SHP77 treated with DMSO at 0.1 percent for 48 hours (cell line): Measurements from ENCODE around the gene LPP.
A peak's percentile ranks its signal among the peaks of the same experiment; 100 is the strongest.

Experiments used
- DNase-seq: peaks from one replicate; lab custom pipeline; 2025; lab: John Stamatoyannopoulos, UW

The LPP gene

DNA sequence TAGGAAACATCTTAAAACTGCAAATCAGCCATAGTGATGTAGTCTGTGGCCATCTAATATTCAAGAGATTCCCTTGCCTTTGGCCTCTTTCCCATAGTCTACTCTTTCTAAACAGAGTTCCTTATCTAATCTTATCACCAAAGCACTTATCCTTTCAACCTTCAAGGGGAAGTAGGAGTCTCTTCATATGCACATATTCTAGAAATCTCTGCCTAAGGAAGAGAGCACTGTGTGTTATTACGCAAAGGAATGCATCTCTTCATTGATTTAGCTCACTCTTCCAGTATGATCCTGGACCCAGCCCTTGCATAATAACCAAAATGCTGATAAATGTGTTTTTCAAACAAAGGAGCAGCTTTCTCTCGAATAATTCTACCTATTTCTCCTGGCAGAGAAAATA lies 764.1 kb downstream of the LPP start:
- no peak for DNase-seq

GRCh38 chr3:188923671-188924070 lies 769.7 kb downstream of the LPP start:
- no peak for DNase-seq

DNA sequence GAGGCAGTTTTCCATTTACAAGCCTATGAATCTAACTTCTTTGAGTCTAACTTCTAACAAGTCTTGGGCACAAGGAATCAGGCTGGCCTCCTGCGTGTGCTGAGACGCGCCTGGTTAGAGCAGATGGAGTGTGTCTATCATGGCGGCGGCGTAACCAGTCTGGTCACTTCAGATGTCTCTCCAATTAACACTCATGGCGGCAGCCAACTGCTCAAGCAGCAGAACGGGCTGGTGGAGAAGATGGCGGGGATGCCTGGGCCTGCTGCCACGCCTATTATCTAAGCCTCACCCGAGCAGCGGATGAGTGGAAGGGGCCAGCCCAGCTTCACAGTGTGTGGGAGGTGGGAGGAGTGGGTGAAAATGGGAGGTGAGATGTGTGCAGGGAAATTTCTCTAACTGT lies 771.4 kb downstream of the LPP start:
- DNase-seq, result no peak

GRCh38 chr3:188926111-188926510 lies 772.2 kb downstream of the LPP start:
- DNase-seq, result no peak

DNA sequence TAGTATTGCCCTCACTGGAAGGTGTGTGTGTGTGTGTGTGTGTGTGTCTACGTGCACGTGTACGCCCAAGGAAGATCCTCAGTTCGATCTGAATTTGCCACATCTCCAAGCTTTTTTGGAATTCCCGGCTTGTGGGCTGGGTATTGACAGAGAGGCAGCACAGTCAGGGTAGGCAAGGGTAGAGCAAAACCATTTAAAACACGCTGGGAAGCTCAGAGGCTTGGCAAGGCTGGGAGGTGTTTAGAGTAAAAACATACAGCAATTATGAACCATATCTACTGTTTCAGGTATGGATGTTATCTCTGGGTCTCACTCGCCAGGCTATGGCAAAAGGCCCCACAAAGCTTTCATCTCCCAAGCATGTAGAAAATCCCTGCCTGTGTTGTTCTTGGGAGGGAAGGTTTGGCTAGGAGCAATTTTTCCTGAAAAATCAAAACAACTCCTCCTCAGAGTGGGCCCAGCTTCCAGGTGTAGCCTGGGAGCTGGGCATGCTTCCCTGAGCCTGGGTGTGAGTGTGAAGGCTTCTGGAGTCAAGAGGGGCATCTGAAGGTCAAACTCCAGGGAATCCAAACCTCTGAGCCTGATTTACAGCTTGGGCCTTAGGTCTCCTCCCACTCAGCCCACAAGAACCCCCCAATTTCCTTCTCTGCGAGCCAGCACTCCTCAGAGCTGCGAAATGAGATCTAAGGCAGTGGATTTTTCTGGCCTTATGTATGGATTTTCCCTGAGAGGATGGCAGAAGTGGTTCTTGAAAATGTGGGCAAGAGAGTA lies 773.0 kb downstream of the LPP start:
- DNase-seq, result no peak

DNA sequence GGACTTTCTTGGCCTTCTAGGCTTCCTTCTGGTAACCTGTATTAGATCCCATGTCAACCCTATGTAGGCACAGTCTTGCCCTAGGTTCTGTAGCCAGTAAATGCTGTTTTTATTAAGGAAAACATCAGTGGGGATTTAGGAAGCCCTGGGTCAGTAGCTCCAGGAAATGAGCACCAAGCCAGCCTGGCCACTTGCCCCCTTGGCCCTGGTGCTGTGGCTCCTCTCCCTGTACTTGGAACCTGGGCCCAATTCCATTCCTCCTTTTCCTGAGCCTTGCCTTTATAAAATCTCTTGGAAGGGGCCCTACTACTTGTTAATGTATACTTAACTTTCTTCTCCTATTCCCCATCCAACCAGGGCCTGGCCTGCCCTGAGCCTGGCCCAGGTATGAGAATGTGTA lies 774.0 kb downstream of the LPP start:
- DNase-seq, result no peak

GRCh38 chr3:188929137-188929536 lies 775.2 kb downstream of the LPP start:
- DNase-seq, result peak; percentile 25

DNA sequence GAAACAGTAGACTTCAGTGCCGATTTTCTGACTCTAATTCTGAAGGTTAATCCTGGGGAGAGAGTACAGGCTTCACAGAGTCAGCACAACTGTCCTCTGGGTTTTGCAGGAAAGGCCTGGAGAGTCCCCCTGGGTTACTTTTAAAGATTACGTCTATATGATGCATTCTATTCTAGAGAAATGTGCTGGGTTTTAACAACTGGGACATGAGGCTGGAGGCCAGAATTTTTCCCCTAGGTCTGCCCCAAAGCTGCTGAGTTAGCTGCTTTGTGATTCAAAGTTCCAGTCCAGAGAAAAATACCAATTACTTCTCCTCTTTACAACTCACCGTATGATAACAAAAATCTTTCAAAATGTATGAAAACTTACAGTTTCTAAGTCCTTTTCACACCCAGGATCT lies 777.1 kb downstream of the LPP start:
- no peak for DNase-seq

DNA sequence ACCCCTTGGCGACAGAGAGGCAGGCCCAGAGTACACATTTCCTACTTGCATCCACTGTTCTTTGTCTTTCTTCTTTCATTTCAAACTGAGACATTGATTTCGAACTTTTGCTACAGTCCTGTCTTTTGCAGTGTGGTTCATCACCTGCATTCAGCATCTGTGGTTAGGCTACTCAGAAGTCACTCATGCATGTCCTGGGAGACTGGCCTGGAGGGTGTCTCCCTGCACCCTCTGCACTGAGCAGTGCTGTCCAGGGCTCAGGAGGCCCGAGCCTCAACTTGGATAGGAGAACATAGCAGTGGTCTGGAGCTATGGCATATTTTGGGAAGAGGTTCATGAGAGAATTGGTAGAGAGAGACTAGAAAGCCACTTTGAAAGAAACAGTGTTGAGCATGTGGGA lies 777.6 kb downstream of the LPP start:
- no peak for DNase-seq

DNA sequence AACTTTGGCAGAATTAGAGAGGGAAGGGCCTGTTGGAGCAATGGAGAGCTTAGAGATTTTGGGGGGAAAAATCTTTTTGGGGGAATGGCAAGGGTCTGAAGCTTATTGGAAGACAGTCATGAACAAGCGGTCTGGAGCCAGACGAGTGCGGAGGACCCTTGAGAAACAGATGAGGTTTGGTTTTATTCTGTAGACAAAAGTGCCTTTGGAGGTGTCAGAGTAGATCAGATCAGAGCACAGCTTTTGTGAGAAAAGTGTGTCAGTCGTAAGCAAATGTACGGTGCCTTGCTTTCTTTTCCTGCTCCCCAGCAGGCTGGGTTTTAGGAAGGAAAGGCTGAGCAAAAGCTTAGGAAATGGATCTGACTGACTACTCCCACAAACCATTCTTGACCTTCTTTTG lies 781.0 kb downstream of the LPP start:
- DNase-seq, result no peak

- DNase-seq, result no peak
These were observed 782.7 kb downstream of the LPP start for GRCh38 chr3:188936597-188937107.

DNA sequence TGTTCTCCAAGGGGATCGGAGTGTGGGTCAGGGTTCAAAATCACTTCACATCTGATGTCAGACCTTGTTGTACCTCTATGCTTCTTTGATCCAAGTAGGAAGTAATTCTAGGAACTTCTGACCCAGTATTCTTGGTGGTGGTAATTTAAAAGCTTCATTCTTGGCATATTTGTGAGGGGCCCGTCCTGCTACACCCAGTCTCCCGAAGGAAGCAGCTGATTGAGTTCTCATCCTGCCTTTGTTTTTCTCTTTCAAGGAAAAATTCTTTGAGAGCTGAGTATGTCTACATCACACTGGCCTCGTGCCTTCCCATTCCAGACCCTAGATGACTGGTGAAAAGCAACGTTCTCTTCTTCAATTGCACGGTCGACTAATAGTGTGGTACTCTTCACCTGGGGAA lies 783.4 kb downstream of the LPP start:
- no peak for DNase-seq

- no peak for DNase-seq
These were observed 785.0 kb downstream of the LPP start for GRCh38 chr3:188938999-188939398.

DNA sequence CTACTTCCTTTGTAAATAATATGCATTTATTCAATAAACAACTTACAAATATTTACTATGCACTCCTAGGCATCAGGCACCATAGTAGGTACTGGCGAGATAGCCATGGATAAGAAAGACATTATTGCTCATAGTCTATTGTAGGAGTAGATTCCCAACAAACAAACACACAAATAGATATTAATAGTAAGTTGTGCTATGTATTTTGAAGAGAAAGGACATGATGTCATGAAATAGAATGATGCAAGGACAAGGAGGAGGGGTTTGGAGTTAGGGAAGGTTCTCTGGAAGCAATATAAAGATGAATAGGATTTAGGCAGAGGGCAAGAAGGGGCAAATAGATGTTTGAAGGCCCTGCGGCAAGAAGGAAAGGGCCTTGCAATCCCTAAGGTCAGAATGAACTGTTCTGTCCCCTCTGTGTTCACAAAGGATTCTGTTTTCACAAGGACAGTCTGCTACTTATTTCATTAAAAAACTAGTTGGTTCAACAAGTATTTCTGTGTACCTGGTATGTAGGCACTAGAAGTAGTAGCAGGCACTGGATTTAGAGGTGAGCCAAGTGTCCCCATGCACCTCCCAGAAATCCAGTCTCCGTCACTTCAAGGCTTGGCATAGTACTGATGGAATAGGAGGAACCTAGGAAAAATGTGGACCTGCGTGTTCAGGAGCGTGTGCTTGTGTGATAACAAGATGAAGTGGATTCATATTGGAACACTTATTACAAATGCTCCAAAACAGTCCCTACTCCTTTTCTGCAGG lies 786.0 kb downstream of the LPP start:
- no peak for DNase-seq
